ENCODE results near the gene EGFR. TPM values are rescaled to one million over a fixed set of nuclear protein-coding genes. Genes with fewer than 3 reads are reported as not detected.
A peak's percentile ranks its signal among the peaks of the same experiment; 100 is the strongest.

Gene EGFR
- total and polyA plus RNA-seq, 2 donors (not counting 3 experiments of a cell fraction or from before 2014, with no cell fraction given), result 1.5 to 4.1 TPM

DNA sequence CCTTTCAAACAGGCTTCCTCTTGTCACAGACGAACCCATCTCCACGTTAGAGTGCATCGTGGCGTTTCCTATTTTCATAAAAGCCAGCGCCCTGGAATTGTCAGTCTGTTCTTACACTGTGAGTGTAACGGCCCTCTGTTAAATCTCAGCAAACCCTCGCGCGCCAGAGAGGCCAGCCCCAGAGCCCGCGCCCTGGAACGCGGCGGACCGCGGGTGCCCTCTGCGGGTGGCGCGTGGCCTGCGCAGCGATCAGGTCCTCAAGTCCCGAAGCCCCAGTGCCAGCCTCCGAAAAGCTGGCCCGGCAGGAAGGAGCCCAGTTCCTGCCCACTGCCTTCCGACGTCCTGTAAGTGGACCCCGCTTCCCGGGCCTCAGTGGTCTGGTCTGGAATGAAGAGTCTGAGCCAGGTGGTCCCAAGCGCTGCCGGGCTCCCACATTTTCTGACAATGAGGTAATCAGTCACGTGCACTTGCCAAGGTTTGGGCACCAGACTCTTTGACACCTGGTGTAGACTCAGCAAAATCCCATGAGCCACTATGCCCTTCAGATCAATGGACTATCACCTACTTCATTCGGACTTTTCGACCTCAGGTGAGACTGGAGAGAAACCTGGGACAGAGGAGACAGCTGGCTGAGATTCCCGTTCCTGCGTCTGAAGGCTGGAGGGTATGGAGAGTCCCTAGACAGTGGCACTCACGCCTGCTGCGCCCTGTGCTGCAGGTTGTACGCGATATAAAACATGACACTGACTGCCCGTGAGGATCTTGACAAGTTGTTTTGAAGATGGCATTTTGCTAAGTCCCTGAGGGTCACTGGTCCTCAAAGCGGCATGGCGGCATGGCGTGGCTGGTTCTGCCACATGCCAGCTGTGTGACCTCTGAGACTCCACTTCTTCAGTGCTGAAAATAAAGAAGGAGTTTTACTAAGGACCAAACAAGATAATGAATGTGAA is 237.0 kb downstream of the EGFR start:
- Histone ChIP-seq H4K20me1 (replicated peaks; ENCODE audit: control insufficient read depth, extremely low read depth, insufficient read depth, low read length) (no peaks in the 10 kb centered on the region), H3K27me3 (ENCODE audit: control insufficient read depth in 2 of 2, insufficient read depth in 2 of 2, low read length in 2 of 2) (peaks cover 44 to 53% of the 10 kb centered on the region in 2 experiments), H2AFZ (ENCODE audit: low read depth, low read length) (peak overlapping the region; percentile 99), H3K9me1 (replicated peaks; ENCODE audit: control insufficient read depth, extremely low read depth, insufficient read depth, low read length) (no peaks in the 10 kb centered on the region), H3K9ac (replicated peaks; ENCODE audit: extremely low read depth, insufficient read depth, low read length) (peak overlapping the region; percentile 53), H3K36me3 (ENCODE audit: control insufficient read depth in 2 of 2, extremely low read depth in 1 of 2, insufficient read depth in 2 of 2, low read length in 2 of 2) (no peaks in the 10 kb centered on the region), H3K79me2 (ENCODE audit: control insufficient read depth, insufficient read depth, low read length) (no peaks in the 10 kb centered on the region), H3K4me2 (ENCODE audit: insufficient read depth, low read length) (peak overlapping the region; percentile 90), H3K9me3 (replicated peaks; ENCODE audit: control insufficient read depth, insufficient read depth, low read length) (no peaks in the 10 kb centered on the region), H3K4me3 (replicated peaks in 1 of 3; ENCODE audit: insufficient read depth in 1 of 3, low read depth in 1 of 3, low read length in 3 of 3) (peak overlapping the region; percentile 23 to 75 (median 39)), H3K27ac (ENCODE audit: insufficient read depth, low read depth, low read length) (no peak overlapping the region), H3K4me1 (ENCODE audit: control insufficient read depth, extremely low read depth, insufficient read depth, low read length) (peaks cover 9% of the 10 kb centered on the region)
- intact Hi-C loops (cut with micrococcal nuclease), result loop anchor here (1.0 to 2.0 kb wide), 11 partner anchors 63 to 481 kb away; partner anchors contain the start of gene EGFR
- DNase-seq (ENCODE audit: low read depth, low spot score), result peak; percentile 76
- dilution Hi-C loops (cut with MboI; ENCODE audit: extremely low pct_ligation_motif_present, low sequenced_read_pairs), result loop anchor here (10.0 kb wide), 1 partner anchor 481 kb away; no protein-coding TSS in a partner anchor
- no TSS peak for BruUV-seq (replicated peaks)
- CTCF ChIA-PET, result interaction anchor here (0.6 to 6.0 kb wide), 106 partner anchors 10 to 495 kb away, joined by 3 to 406 read pairs (median 5); partner anchors contain the start of genes EGFR, SEC61G and VOPP1
- TF ChIP-seq POLR2A (IDR thresholded peaks at IDR 0.05; ENCODE audit: low read depth, low read length) (no peak), CTCF (IDR thresholded peaks at IDR 0.05; ENCODE audit: extremely low read depth in 1 of 2, insufficient read depth in 1 of 2, low read depth in 1 of 2, low read length in 2 of 2) (peak; percentile 92 to 97), MYC (IDR thresholded peaks at IDR 0.05; ENCODE audit: low read depth, low read length) (no peak), JUN (IDR thresholded peaks at IDR 0.05; ENCODE audit: borderline replicate concordance, insufficient read depth, insufficient read length, low read depth) (no peak), FOS (IDR thresholded peaks at IDR 0.05; ENCODE audit: borderline replicate concordance, insufficient read depth, low read length) (no peak), POLR2AphosphoS5 (IDR thresholded peaks at IDR 0.05; ENCODE audit: insufficient read depth, low read depth, low read length) (no peak), GATA2 (IDR thresholded peaks at IDR 0.05; ENCODE audit: insufficient read depth, insufficient read length, low read depth, low read length) (no peak)
- TF ChIP-seq, protein P1, sequence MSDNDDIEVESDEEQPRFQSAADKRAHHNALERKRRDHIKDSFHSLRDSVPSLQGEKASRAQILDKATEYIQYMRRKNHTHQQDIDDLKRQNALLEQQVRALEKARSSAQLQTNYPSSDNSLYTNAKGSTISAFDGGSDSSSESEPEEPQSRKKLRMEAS (IDR thresholded peaks at IDR 0.05; ENCODE audit: insufficient read depth, insufficient read length), result no peak
- FAIRE-seq, result peak; percentile 84
- POLR2A ChIA-PET, result interaction anchor here (1.0 to 1.3 kb wide), 2 partner anchors 190 to 497 kb away, joined by 3 to 7 read pairs; partner anchors contain the start of gene SEC61G

Measured in endothelial cell of umbilical vein (primary cell).